Stimulated activated naive CD8-positive, alpha-beta T cell treated with anti-CD3 and anti-CD28 coated beads, Interleukin-15, Interleukin-2, amounts not matched to agents 100 U/mL and 50 U/mL, for 24 hours (primary cell): Measurements from ENCODE around the gene RAD9A.

Experiments
- ATAC-seq: fragments of 150-1000 bp; cut with Tn5 transposase; one replicate; pipeline ENCODE4 v1.10.0; 2021
- DNase-seq: peaks from one replicate; pipeline ENCODE4 v3.0.0; 2021

RAD9A gene

DNA sequence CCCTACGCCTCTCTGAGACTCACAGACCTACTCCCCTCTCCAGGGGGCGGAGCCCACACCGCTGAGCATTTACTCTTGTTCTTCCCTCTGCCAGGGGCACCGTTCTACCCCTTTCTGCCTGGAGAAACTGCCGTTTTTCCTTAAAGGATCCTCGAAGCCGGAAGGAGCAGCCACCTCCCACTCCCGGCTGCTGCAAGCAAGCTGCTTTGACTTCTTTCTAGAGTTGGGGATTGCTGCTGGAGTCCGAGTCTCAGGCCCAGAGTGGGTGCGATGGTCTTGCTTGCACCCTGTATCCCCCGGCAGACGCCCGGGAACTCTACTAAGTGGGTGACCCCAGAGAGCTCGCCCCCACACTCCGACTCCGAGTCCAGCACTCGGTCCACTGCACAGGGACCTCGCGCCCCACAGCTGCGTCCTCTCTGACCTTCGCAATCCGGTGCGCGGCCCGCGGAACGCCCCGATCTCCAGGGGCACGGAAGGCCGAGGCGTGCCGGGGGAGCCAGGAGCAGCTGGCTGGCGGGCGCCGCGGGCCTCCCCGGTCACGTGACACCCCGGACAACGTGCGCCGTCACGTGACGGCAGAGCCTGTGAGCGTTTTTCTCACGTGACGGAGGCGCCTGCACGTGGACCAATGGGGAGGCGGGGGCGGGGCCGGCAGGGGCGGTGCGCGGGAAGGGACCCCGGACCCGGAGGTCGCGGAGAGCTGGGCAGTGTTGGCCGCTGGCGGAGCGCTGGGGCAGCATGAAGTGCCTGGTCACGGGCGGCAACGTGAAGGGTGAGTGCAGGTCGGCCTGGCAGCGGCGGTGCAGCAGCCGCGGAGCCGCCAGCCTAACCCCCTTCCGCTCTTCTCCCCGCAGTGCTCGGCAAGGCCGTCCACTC is at the start of gene RAD9A:
TSS of gene RAD9A (plus strand) at position 683 of the 879 bp plus-strand sequence. CDS start at position 742, 59 bp downstream.
- ATAC-seq (peak; percentile 70), DNase-seq (peak; percentile 95)

GRCh38 chr11:67344264-67344663 is 47.5 kb upstream of the RAD9A start:
- ATAC-seq (peak; percentile 44), DNase-seq (no peak)

- DNase-seq (no peak), ATAC-seq (peak; percentile 38)
Measured at GRCh38 chr11:67345247-67345919, 46.4 kb upstream of the RAD9A start.

GRCh38 chr11:67345920-67346819 is 45.6 kb upstream of the RAD9A start:
- DNase-seq (no peak), ATAC-seq (peak; percentile 37)

DNA sequence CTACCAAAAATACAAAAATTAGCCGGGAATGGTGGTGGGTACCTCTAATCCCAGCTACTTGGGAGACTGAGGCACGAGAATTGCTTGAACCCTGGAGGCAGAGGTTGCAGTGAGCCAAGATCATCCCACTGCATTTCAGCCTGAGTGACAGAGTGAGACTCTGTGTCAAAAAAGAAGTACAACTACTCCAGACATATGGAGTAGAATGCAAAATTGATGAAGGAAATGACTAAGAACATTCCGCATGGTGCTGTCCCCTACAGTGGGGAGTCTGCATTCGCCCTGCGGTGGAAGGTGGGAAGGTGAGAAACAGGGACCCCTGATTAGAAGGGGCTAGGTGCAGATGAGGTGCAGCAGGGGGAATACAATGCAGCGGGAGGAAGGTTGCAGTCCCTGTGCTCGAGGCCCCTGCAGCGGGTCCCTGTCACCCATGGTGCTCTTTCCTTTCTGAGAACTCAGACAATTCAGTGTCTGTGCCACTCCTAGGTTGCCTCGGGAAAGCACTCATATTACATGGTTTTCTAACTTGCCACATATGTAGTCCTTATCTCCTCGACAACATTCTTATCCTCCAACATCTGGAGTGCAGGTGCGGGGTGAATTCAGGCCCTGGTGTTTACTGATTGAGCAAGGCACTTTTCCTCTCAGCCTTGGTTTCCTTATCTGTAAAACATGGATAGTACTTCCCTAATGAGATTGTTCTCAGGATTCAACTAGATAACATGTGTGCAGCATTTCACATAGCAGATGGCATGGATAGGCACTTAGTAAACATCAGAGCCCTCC is 43.6 kb upstream of the RAD9A start:
- ATAC-seq (no peak), DNase-seq (no peak)

DNA sequence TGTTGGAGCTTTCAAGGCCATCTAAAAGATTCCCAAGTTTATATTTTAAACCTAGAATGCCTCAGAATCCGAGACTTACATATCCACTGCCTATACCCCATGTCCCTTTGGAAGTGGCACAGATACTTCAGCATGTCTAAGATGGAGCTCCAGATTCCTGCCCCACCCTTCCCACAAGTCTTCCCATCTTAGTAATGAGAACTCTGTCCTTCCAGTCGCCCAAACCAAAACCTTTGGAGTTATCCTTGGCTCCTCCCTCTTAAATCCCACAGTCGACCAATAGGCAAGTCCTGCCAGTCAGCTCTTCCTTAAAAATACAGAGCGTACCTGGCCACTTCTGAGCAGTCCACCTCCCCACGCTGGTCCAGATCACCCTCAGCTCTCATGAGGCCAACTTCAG is 42.8 kb upstream of the RAD9A start:
- DNase-seq (no peak), ATAC-seq (no peak)

- DNase-seq (no peak), ATAC-seq (no peak)
Measured at GRCh38 chr11:67349457-67349856, 42.3 kb upstream of the RAD9A start.

GRCh38 chr11:67349928-67350465 is 41.8 kb upstream of the RAD9A start:
- ATAC-seq (no peak), DNase-seq (no peak)

DNA sequence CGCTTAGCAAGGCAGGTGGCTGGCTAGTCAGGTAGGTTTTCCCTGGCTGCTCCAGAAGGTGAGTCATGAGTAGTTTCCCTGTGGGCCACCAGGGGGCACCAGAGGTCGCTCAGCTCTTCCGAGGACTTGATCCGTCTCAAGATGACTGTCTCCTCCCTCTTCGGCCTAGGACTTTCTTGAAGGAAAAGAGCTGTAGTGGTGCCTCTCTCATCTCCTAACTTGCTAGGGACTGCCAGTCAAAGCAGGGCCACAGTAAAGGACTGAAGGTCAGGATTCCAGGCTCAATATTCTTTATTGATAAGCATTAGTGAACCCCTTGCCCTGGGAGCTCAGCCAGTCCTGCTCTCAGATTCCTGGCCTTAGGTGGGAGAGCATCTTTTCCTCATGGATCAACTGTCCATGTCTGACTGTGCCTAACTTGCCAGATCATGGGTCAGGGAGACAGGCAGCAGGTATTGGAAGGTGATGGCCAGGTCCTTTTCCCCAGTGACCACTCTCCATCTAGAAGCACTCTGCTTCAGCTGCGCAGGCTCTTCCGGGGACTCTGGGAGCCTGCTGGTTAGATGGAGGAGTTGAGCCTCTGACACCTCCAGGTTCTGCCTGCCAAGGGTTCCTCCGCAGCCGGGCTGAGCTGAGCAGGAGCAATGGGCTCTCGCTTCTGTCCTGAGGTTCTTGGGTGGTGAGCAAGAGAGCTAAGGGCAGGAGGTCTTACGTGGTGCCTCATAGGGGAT is 40.3 kb upstream of the RAD9A start:
- peak; percentile 66 for DNase-seq
- no peak for ATAC-seq

GRCh38 chr11:67352546-67353316 is 39.1 kb upstream of the RAD9A start:
- ATAC-seq = peak; percentile 20
- DNase-seq = peak; percentile 62

- ATAC-seq = peak; percentile 93
- peak; percentile 98 for DNase-seq
Measured at GRCh38 chr11:67353317-67354074, 38.3 kb upstream of the RAD9A start, which contains the start of gene POLD4. POLD4 (minus strand) TSS chr11:67353546; CDS start chr11:67353399, 147 bp downstream.

- peak; percentile 20 for ATAC-seq
- DNase-seq = no peak
Measured at GRCh38 chr11:67354075-67355022, 37.4 kb upstream of the RAD9A start.

- DNase-seq = no peak
- ATAC-seq = no peak
Measured at GRCh38 chr11:67355023-67355793, 36.6 kb upstream of the RAD9A start.

DNA sequence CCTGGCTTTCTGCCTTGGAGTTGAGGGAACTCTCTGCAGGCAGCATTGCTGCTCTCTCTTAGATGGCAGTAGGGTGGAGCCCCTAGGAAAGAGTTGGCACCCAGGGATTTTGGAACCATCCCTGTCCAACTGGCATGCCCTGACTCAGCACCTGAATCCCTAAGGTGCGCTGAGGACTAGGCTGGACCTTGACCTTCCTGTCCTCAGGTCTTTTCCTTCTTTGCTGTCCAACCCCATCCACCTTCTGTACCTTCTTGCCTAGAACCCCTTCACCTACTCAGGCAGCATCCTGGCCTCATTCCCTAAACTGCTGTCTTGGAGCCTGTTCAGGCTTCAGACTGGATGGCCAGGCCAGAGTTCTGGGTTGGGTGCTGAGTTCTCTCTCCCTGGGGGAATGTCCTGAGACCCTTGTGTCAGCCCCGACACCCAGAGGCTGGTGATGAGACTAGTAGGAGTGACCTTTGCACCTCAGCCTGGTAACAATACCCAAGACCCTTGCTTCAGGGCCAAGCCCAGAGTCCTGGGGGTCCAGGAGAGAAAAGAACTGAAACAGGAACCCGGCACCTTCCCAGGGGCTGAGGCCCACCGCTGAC is 35.9 kb upstream of the RAD9A start:
- ATAC-seq (no peak), DNase-seq (no peak)

DNA sequence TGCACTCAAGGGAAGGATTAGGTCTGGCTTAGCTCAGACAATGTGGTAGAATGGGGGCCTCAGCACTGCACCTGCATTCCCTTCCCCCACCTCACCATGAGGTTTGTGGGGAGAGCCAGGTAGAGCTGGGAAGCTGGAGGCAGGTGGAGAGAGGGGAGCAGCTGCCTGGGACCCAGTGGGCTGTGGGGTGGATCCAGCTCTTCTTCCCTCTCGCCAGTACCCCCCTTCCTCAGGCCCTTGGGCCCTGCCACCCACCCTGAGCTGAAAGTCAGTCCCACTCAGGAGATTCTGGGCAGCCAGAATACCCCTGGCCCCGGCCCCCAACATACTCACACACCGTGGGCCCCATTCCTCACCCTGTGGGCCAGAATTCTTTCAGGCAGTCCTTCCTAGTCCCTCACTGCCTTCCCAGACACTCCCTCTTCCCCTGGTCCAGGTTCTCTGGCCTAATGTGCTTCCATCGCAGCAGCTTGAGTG is 35.4 kb upstream of the RAD9A start:
- ATAC-seq (no peak), DNase-seq (no peak)

GRCh38 chr11:67356864-67357561 is 34.8 kb upstream of the RAD9A start:
- ATAC-seq (peak; percentile 11), DNase-seq (peak; percentile 74)
